Posterior cingulate gyrus (tissue), 11 donors: ENCODE measurements around the gene SPI1.

ENCODE experiments used
- DNase-seq, 10 donors: peaks; one replicate each; pipeline versions ENCODE4 v3.0.0 to v3.0.0-alpha.2; 2020 to 2021; ENCODE audit warnings: mixed read lengths in 3 of 10
- intact Hi-C: fragments of 100-400 bp; cut with DNase I; formaldehyde crosslinking; loops from one replicate; pipeline ENCODE4 v1.15.1; 2023

The SPI1 gene

DNA sequence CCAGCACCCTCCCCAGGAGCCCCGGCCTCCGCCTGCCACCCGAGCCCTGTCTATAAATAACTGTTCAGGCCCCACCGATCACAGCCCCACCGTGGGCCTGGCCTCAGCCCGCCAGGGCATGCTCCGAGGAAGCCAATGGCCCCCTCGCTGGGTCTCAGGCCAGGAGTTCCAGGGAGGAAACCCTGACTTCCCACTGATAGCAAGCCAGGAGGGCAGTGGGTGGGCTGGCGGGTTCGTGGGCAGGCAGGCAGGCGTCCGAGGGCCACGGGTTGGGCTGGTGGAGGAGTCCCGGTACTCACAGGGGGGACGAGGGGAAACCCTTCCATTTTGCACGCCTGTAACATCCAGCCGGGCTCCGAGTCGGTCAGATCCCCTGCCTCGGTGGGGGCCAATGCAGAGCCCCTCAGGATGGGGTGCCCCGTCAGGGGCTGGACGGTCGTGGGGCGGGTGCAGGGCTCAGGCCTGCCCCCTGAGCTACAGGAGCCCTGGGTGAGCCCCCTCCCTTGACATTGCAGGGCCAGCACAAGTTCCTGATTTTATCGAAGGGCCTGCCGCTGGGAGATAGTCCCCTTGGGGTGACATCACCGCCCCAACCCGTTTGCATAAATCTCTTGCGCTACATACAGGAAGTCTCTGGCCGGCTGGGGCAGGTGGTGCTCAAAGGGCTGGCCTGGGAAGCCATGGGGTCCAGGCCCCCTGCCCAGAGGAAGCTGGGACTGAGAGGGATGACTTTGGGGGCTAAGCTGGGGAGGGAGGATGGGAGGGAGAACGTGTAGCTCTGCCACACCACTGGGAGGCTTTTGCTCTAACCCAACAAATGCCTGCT lies at the start of gene SPI1:
TSS of gene SPI1 (minus strand) at position 538 of the 826 bp plus-strand sequence. CDS start at position 344, 194 bp downstream.
- intact Hi-C loops: no loop called here
- DNase-seq: peak in 5 of 10 donors; percentile 37 to 89 (median 77)

DNA sequence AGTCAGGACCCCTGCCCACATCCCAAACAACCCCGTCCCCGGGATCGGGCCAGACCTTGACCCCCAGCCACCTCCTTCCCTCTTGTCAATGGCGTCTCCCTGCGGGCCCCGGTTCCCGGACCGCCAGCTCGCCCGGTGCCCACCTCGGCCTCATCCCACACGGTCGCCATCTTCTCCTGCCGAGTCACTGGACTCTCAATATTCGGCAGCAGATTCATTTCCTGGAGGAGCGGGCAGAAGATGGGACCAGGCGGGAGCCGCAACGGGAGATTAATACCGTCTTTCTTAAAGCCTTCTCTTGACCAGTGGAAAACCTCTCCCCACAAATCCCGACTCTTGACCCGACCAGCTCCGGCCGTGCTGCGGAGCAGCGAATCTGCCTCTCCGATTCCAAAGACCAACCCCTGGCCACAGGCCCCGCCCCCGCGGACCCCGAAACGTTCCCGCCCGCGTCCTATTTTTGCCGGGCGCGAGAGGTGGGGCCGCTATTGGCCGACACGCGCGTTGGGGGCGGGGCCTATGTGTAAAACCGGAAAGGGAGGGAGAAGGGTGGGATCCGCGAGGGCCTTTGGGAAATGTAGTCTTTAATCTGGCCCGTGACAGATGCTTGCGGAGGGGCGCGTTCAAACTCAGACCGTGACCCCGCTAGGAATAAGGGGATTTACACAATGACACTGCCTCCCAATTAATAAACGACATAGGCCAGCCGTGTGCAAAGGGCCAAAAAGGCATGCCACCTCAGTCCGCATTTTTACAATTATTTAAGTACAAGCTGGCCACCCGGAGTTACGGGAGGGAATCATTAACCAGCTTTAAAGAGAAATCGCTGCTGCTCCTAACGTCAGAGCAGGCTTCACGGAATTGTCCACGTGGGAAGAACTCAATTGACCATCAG lies 48.0 kb upstream of the SPI1 start, which contains the start of gene PSMC3:
TSS of gene PSMC3 (minus strand) at position 378 of the 895 bp plus-strand sequence. CDS start at position 218, 160 bp downstream.
- intact Hi-C loops: loop anchor here (10.0 kb wide), 1 partner anchor 148 kb away; the partner anchor contains the start of genes KBTBD4 and NDUFS3
- DNase-seq: peak; percentile 95 to 100 (median 98)

GRCh38 chr11:47425611-47426010 lies 47.3 kb upstream of the SPI1 start:
- DNase-seq: no peak
- intact Hi-C loops: loop anchor here (10.0 kb wide), 1 partner anchor 149 kb away; the partner anchor contains the start of genes KBTBD4 and NDUFS3

DNA sequence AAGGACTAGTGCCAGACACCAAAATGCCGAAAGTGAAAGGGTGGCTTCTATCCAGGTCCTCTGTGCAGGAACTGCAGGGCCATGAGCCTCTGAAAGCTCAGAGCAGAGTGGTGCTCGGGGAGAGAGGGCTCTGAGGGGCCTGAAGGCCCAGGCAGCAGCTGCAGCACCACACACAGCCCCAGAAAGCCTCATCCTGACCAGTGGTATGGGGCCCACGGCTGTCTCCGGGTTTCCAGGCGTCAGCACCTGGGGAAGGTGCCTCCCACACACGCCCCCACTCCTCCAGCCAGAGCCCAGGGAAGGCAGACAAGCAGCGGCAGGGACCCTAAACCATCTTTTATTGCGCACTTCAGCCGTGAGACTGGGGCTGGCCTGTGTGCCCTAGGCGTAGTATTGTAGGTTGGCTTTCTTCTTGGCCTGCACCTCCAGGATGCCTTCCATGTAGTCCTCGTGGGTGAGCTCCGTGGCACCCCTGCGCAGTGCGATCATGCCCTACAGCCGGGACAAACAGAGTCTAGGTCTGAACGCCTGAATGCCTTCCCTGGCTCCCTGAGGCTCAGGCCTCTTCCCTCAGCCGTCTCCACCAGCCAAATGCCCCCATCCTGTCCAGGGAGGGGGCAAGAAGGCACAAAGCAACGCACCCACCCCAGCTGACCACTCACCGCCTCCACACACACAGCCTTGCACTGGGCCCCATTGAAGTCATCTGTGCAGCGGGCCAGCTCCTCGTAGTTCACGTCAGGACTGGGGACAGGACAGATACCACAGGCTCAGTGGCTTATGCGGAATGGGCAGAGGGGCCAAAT lies 40.3 kb upstream of the SPI1 start:
- DNase-seq: no peak
- intact Hi-C loops: no loop called here

DNA sequence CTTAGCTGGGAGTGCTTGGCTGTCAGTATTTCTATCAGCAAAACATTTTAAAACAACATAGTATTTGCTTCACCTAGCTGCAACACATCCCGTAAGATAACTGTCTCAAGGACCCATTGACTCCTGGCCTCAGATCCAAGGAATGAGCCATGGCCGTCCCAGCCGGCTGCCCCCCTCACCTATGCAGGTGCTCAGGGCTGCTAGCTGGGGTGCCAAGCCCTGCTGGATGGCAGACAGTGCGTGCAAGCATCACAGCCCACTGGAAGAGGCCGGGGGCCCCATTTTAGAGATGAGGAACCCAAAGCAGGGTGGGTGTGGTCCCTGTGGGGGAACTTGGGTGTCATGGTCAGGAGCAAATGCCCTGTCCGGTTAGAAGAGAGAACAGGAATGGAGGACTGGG lies 39.4 kb upstream of the SPI1 start:
- no peak for DNase-seq
- intact Hi-C loops: no loop called here

GRCh38 chr11:47415949-47416472 lies 37.7 kb upstream of the SPI1 start:
- intact Hi-C loops: no loop called here
- DNase-seq: peak in 1 of 10 donors; percentile 87

- intact Hi-C loops: no loop called here
- no peak for DNase-seq
These were observed 36.9 kb upstream of the SPI1 start for GRCh38 chr11:47415091-47415854.

DNA sequence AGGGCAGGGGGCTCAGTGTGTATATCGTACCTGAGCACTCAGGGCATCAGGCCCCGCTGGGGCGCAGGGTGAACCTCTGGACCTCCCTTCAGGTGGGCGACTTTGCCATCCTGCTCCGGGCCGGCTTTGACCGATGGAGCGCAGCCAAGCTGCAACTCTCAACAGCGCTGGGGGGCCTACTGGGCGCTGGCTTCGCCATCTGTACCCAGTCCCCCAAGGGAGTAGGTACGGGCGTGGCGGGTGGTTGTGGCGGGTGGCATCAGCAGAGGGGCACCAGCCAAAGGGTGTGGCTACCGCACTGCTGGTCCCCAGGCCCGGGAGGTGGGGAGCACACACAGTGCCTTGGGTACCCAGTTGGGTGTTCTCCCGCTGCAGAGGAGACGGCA lies 36.3 kb upstream of the SPI1 start:
- intact Hi-C loops: no loop called here
- no peak for DNase-seq

DNA sequence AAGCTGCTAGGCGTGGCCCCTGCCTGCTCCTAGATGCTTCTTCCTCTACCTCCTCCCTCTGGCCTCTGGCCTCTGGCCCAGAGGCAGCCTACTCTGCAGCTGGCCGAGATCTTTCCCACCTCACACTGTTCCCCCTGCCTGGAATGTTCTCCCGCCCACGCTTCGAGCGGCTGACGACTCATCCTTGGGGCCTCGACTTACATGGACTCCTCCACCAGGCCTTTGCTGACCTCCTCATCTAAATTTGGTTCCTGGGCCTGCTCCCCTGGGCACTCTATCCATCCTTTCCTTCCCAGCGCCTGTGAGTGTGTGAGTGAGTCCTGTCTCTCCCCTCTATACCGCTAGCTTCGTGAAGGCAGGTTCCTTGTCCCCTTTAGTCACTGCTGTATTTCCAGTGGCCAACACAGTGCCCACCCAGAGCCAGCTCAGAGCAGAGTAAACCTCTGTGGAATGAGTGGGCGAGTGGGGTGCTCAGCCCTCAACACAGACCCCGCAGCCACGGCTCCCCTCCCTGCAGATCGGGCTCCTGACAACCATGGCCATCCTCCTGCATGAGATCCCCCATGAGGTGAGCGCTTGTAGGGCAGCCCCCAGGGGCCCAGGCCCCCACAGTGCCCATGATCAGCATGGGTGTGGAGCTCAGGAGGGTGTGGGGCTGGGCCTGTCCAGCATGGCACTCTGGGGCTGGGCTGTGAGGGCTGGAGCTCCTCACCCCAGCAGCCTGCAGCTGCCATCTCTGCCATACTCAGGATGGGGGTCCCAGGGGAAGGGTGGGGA lies 35.7 kb upstream of the SPI1 start:
- intact Hi-C loops: no loop called here
- DNase-seq: peak in 1 of 10 donors; percentile 39

GRCh38 chr11:47413351-47413750 lies 35.0 kb upstream of the SPI1 start:
- intact Hi-C loops: no loop called here
- DNase-seq: no peak

DNA sequence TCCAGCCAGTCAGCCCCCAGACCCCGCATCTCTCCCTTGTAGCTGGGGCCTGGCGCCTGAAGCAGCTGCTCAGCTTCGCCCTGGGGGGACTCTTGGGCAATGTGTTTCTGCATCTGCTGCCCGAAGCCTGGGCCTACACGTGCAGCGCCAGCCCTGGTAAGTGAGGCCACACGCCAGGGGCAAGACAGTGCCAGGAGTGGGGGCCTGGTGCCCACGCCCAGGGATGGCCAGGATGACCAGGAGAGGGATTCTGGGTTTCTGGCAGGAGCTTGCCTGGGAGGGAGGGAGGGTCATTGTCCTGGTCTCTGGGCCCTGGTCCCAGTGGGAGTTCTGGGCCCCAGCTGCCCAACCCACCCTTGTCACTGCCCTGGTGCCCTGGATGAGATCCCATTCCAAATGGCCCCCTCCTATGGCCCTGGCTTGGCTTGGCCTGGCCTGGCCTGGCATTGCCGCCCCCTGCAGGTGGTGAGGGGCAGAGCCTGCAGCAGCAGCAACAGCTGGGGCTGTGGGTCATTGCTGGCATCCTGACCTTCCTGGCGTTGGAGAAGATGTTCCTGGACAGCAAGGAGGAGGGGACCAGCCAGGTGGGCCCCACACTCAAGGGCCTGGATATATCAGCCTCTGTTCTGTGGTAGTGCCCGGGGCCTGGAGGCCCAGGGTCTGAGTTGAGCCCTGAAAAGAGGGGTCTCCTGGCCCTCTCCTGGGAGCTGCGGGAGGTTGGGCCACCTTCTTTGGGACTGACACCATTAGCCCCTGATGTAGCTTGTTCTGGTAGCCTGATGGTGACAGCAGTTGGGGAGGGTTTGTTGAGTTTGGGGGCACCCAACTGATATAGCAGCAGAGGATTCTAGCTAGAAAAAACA lies 33.8 kb upstream of the SPI1 start:
- DNase-seq: peak in 4 of 10 donors; percentile 47 to 90 (median 52)
- intact Hi-C loops: no loop called here

- intact Hi-C loops: no loop called here
- DNase-seq: peak in 1 of 10 donors; percentile 76
These were observed 32.3 kb upstream of the SPI1 start for GRCh38 chr11:47410370-47411264.

GRCh38 chr11:47409440-47410369 lies 31.4 kb upstream of the SPI1 start:
- peak in 1 of 10 donors; percentile 81 for DNase-seq
- intact Hi-C loops: loop anchor here (2.0 to 5.0 kb wide), 3 partner anchors 35 to 143 kb away; partner anchors contain the start of gene CELF1

- peak in 2 of 10 donors; percentile 52 to 87 for DNase-seq
- intact Hi-C loops: loop anchor here (2.0 to 5.0 kb wide), 3 partner anchors 34 to 143 kb away; partner anchors contain the start of gene CELF1
These were observed 30.5 kb upstream of the SPI1 start for GRCh38 chr11:47408598-47409439.
